GM10266 (cell line): ENCODE results near the gene HHATL.

Source experiments
- DNase-seq: peaks from one replicate; pipeline ENCODE4 v3.0.0; 2012; ENCODE audit errors: extremely low spot score
- CTCF ChIP-seq: IDR thresholded peaks from 2 replicates; pipeline ENCODE4 v1.5.1; 2012; ENCODE audit warnings: mild to moderate bottlenecking, low read depth; ENCODE audit not compliant: control insufficient read depth, insufficient read depth; ENCODE audit errors: missing control alignments

Gene HHATL

DNA sequence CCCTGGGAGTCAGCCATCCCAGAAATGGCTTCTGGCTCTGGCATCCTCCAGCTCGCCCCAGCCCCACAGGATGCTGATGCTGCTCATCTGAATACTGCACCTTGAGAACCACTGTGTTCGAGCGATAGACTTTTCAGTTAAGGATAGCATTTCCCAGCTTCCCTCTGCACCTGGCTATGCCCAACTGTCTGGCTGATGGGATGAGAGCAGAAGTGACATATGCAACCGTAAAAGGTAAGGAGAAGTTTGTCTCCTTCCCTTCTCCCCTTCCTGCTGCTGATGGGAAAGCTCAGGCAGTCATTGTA is 9.7 kb upstream of the HHATL start:
- no peak for TF ChIP-seq CTCF
- no peak for DNase-seq

DNA sequence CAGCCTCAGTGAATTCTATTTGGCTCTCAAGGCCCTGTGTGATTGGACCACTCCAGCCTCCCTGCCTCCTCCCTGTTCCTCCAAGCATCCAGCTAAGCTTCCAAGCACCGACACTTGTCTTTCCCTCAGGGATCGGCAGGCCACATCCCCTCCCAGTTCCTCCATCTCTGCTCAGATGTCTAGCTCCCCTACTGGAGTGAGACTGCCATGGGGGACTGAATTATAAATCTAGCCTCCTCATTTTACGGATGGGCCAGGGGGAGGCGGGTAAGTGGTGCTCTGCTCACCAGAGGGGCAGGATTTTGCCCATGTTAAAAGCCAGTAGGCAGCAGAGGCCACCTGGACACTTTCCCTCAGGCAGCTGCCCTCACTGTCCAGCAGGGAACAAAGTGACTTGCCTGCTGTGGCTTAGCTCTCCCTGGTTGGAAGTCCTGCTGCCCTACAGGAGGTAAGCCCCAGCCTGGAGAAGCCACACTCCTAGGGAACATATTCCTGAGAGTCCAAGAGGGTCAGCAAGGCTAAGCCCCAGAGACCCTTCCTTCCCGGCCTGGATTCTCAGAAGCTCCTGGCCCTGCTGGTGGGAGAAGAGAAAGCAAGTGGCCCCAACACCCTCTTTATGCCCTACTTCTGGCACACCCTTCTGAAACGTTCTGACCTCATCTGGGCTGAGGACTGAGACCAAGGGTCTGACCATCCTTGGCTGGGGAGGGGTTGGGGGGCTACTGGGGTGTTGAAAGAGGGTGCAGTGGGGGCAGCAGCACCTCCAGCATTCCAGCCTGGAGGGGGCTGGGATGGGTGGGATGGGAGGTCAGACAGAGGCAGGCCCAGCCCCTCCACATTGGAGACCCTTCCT is 9.1 kb upstream of the HHATL start:
- no peak for DNase-seq
- no peak for TF ChIP-seq CTCF

DNA sequence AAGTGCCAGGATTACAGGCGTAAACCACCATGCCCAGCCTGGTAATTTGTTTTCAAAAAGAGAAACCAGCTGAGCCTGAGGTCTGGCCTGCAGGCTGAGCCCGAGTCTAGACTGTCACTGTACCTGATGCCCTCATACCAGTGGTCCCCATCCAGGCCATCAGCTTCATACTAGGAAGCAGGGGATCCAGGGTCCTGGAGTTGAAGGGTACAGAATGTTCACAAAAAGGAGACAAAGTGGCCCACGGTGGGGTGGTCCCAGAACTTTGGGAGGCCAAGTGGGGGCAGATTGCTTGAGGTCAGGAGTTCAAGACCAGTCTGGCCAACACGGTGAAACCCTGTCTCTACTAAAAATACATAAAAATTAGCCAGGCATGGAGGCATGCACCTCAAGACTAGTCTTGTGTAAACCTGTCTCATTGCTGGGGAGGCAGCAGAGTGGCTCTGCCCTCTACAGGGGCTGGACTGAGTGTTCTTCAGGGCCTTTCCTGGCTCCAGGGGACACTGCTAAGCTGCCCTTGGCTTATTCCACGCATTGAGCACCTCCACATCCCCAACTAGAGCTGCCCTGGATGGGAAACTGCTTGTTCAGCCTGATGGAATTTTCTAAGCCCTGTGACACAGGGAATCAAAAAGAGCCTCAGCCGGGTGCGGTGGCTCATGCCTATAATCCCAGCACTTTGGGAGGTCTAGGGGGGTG is 7.9 kb upstream of the HHATL start:
- no peak for DNase-seq
- no peak for TF ChIP-seq CTCF

GRCh38 chr3:42709621-42710020 is 7.0 kb upstream of the HHATL start:
- DNase-seq: no peak

GRCh38 chr3:42708611-42709151 is 6.1 kb upstream of the HHATL start:
- no peak for TF ChIP-seq CTCF
- no peak for DNase-seq

More at GRCh38 chr3:42709621-42710020, 7.0 kb upstream of the HHATL start:
- TF ChIP-seq CTCF: no peak

GRCh38 chr3:42707620-42708355 is 5.2 kb upstream of the HHATL start:
- TF ChIP-seq CTCF: no peak
- DNase-seq: no peak
